GM19023 (cell line): ENCODE data around the gene CTDSPL.
"Not testable (repeated sequence)": the region's sequence is repeated elsewhere in the genome, so short reads cannot be mapped to it uniquely, and the experiment has no call there.

Experiments
- ATAC-seq: cut with Tn5 transposase; IDR thresholded peaks from one replicate; pipeline ENCODE4 v1.9.1; 2021; ENCODE audit warnings: mild to moderate bottlenecking, moderate library complexity; ENCODE audit not compliant: unreplicated experiment

Gene CTDSPL

GRCh38 chr3:37963635-37964034 is 102.0 kb downstream of the CTDSPL start:
- no peak for ATAC-seq

GRCh38 chr3:37964146-37964545 is 102.5 kb downstream of the CTDSPL start:
- ATAC-seq = no peak

- ATAC-seq = no peak
Measured at GRCh38 chr3:37964716-37965115, 103.0 kb downstream of the CTDSPL start.

GRCh38 chr3:37967260-37967881 is 105.7 kb downstream of the CTDSPL start:
- ATAC-seq = peak; percentile 79

- no peak for ATAC-seq
Measured at GRCh38 chr3:37968199-37968598, 106.5 kb downstream of the CTDSPL start.

- no peak for ATAC-seq
Measured at GRCh38 chr3:37968813-37969595, 107.3 kb downstream of the CTDSPL start.

- ATAC-seq = no peak
Measured at GRCh38 chr3:37969596-37970100, 108.0 kb downstream of the CTDSPL start.

- no peak for ATAC-seq
Measured at GRCh38 chr3:37970802-37971201, 109.1 kb downstream of the CTDSPL start.

- ATAC-seq = no peak
Measured at GRCh38 chr3:37971467-37971866, 109.8 kb downstream of the CTDSPL start.

GRCh38 chr3:37972056-37972455 is 110.4 kb downstream of the CTDSPL start:
- ATAC-seq = not testable (repeated sequence)

- ATAC-seq = no peak
Measured at GRCh38 chr3:37973246-37974054, 111.8 kb downstream of the CTDSPL start.

- ATAC-seq = peak; percentile 90
Measured at GRCh38 chr3:37974121-37975083, 112.7 kb downstream of the CTDSPL start.

- ATAC-seq = no peak
Measured at GRCh38 chr3:37979541-37980461, 118.1 kb downstream of the CTDSPL start.

- ATAC-seq = no peak
Measured at GRCh38 chr3:37980462-37981347, 119.0 kb downstream of the CTDSPL start.

- no peak for ATAC-seq
Measured at GRCh38 chr3:37981348-37981664, 119.6 kb downstream of the CTDSPL start.

- no peak for ATAC-seq
Measured at GRCh38 chr3:37982331-37982730, 120.7 kb downstream of the CTDSPL start.

GRCh38 chr3:37984051-37984450 is 122.4 kb downstream of the CTDSPL start:
- ATAC-seq = no peak

- ATAC-seq = no peak
Measured at GRCh38 chr3:37984596-37984995, 122.9 kb downstream of the CTDSPL start.
